ENCODE data around the gene RTCB.

RTCB gene

DNA sequence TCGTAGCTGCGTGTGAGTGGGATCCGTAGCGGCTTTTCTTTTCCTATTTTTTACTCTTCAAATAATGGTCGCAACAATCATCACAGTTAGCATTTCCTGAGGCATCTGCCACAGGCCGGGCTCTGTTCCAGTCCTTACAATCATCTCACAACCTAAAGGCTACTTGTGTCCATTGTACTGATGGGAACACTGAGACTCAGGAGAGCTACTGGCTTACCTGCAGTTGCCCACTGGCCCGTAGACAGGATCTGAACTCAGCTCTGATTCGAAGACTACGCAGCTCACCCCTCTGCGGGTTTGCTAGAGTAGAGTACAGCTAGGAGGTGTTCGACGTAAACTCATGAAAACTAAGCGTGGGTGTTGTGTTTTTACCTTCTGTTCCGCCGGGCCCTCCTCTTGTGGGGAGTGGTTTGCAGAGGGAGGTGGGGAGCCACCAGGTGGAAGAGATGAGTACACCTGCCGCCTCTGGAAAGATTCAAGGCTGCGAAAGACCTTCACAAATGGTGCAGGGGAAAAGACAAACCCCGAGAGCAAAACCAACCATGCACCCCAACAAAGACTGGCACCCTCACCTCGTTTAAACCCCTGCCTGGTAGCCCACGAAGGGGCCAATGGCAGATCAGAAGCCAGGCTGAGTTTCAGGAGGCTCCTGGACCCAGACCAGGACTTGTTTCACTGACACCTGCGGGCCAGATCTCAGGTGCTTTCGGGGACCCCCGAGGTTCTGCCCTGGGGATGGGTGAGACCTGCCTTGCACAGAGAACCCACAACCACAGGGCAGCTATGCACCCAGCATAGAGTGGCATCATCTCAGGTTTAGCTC lies 72.6 kb downstream of the RTCB start:
- no peak for DNase-seq (ENCODE audit: low read depth, low spot score)

DNA sequence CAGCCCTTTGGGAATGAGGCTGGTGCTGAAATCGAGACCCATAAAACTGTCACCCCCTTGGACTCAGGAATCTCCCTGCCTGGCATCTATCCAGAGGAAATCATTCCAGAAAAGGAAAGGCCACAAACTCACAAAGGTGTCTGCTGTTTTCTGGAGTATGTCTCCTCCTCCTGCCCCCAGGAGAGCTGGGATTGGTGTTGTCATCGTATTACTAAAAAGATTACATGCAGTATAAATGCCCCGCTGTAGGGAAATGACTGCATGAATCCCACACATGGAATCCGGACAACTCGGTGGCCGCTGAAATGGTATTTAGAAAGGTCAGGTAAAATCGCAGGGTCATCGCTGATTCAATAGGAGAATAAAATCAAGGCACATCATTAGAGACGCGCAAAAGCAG lies 73.3 kb downstream of the RTCB start:
- no peak for DNase-seq (ENCODE audit: low read depth, low spot score)
